Activated effector memory CD4-positive, alpha-beta T cell treated with anti-CD3 and anti-CD28 coated beads, Interleukin-2, amount 50 U/mL, for 16 hours (primary cell): Measurements from ENCODE around the gene BTBD2.

Experiments
- DNase-seq: peaks from one replicate; pipeline ENCODE4 v3.0.0-alpha.2; 2020

Gene BTBD2

GRCh38 chr19:2015608-2015950 is at the start of gene BTBD2:
BTBD2 (minus strand) TSS chr19:2015714; CDS start chr19:2015703, 11 bp downstream.
- DNase-seq: peak; percentile 86

GRCh38 chr19:2064788-2065524 is 49.4 kb upstream of the BTBD2 start:
- no peak for DNase-seq

- no peak for DNase-seq
Observed at GRCh38 chr19:2064395-2064787, 48.9 kb upstream of the BTBD2 start.

GRCh38 chr19:2063824-2064223 is 48.3 kb upstream of the BTBD2 start:
- no peak for DNase-seq

GRCh38 chr19:2062770-2063169 is 47.3 kb upstream of the BTBD2 start:
- DNase-seq: no peak

GRCh38 chr19:2062389-2062729 is 46.8 kb upstream of the BTBD2 start:
- no peak for DNase-seq

GRCh38 chr19:2061495-2062388 is 46.2 kb upstream of the BTBD2 start:
- DNase-seq: peak; percentile 100

GRCh38 chr19:2060884-2061494 is 45.5 kb upstream of the BTBD2 start:
- no peak for DNase-seq

GRCh38 chr19:2059422-2060201 is 44.1 kb upstream of the BTBD2 start:
- no peak for DNase-seq

- DNase-seq: no peak
Observed at GRCh38 chr19:2058570-2059421, 43.3 kb upstream of the BTBD2 start.

- DNase-seq: no peak
Observed at GRCh38 chr19:2057484-2058469, 42.3 kb upstream of the BTBD2 start.

- DNase-seq: no peak
Observed at GRCh38 chr19:2056837-2057192, 41.3 kb upstream of the BTBD2 start.

- peak; percentile 75 for DNase-seq
Observed at GRCh38 chr19:2055931-2056836, 40.7 kb upstream of the BTBD2 start.

- no peak for DNase-seq
Observed at GRCh38 chr19:2054763-2055162, 39.2 kb upstream of the BTBD2 start.

- no peak for DNase-seq
Observed at GRCh38 chr19:2053601-2054389, 38.3 kb upstream of the BTBD2 start.

GRCh38 chr19:2051773-2052704 is 36.5 kb upstream of the BTBD2 start:
- peak; percentile 79 for DNase-seq

GRCh38 chr19:2050991-2051772 is 35.7 kb upstream of the BTBD2 start, which contains the start of gene MKNK2:
MKNK2 (minus strand) TSS chr19:2051244; CDS start chr19:2050851, 393 bp downstream.
- peak; percentile 98 for DNase-seq
